WTC11 (cell line): ENCODE data around the gene SMIM29. TPM values are rescaled to one million over a fixed set of nuclear protein-coding genes. Genes with fewer than 3 reads are reported as not detected.
"Not testable (repeated sequence)": the region's sequence is repeated elsewhere in the genome, so short reads cannot be mapped to it uniquely, and the experiment has no call there.

Source experiments
- ATAC-seq: fragments of 200-7000 bp; cut with Tn5 transposase; 2 replicates; pipeline ENCODE4 v1.10.0; 2021; ENCODE audit warnings: mild to moderate bottlenecking, moderate library complexity
- CTCF ChIA-PET: fragments of 300-600 bp; sonication (Branson Sonifier 250); formaldehyde crosslinking; loops from one replicate; lab custom pipeline; 2021; ENCODE audit warnings: antibody characterized with exemption; lab: Charles Lee
- POLR2A ChIA-PET: fragments of 350-600 bp; sonication (Branson Sonifier 250); formaldehyde crosslinking; loops from one replicate; lab custom pipeline; 2021; ENCODE audit warnings: antibody characterized with exemption; lab: Charles Lee
- DNase-seq: peaks from one replicate; pipeline ENCODE4 v3.0.0; 2021; ENCODE audit warnings: low spot score
- H3K27ac Mint-ChIP-seq: 2 replicates; pipeline ENCODE4 v1.8.0; 2021; ENCODE audit warnings: mixed read lengths
- H3K27me3 Mint-ChIP-seq: 2 replicates; pipeline ENCODE4 v1.8.0; 2021; ENCODE audit warnings: low read depth, mild to moderate bottlenecking, moderate library complexity, mixed read lengths
- H3K36me3 Mint-ChIP-seq: 2 replicates; pipeline ENCODE4 v1.8.0; 2021; ENCODE audit warnings: mixed read lengths
- H3K4me1 Mint-ChIP-seq: 2 replicates; pipeline ENCODE4 v1.8.0; 2022; ENCODE audit warnings: mixed read lengths
- H3K4me3 Mint-ChIP-seq: 2 replicates; pipeline ENCODE4 v1.8.0; 2021; ENCODE audit warnings: mild to moderate bottlenecking, moderate library complexity, mixed read lengths
- H3K9me3 Mint-ChIP-seq: 2 replicates; pipeline ENCODE4 v1.8.0; 2021; ENCODE audit warnings: mixed read lengths
- CBFB ChIP-seq: sonication (generic); formaldehyde crosslinking; IDR thresholded peaks from 2 replicates; pipeline ENCODE4 v1.8.1; 2022; ENCODE audit warnings: mild to moderate bottlenecking, low read depth, missing genetic modification reagents
- CTCF ChIP-seq: fragments of 200-600 bp; IDR thresholded peaks from 2 replicates; pipeline ENCODE4 v1.8.0; 2022; ENCODE audit warnings: antibody characterized with exemption
- E2F5 ChIP-seq: sonication (generic); formaldehyde crosslinking; IDR thresholded peaks from 2 replicates; pipeline ENCODE4 v1.8.1; 2022; ENCODE audit warnings: mild to moderate bottlenecking, moderate library complexity, missing genetic modification reagents
- ELF4 ChIP-seq: sonication (generic); formaldehyde crosslinking; IDR thresholded peaks from 2 replicates; pipeline ENCODE4 v1.8.1; 2022; ENCODE audit warnings: low read depth, mild to moderate bottlenecking, moderate library complexity, missing genetic modification reagents
- ESRRA ChIP-seq: sonication (generic); formaldehyde crosslinking; IDR thresholded peaks from 2 replicates; pipeline ENCODE4 v1.8.1; 2022; ENCODE audit warnings: mild to moderate bottlenecking, missing genetic modification reagents, borderline replicate concordance
- IRF2 ChIP-seq: sonication (generic); formaldehyde crosslinking; IDR thresholded peaks from 2 replicates; pipeline ENCODE4 v1.8.0; 2022; ENCODE audit warnings: low read depth, missing genetic modification reagents, borderline replicate concordance
- JUN ChIP-seq: sonication (generic); formaldehyde crosslinking; IDR thresholded peaks from 2 replicates; pipeline ENCODE4 v1.8.0; 2023; ENCODE audit warnings: mild to moderate bottlenecking, missing genetic modification reagents
- KAT7 ChIP-seq: sonication (generic); formaldehyde crosslinking; IDR thresholded peaks from 2 replicates; pipeline ENCODE4 v1.8.1; 2023; ENCODE audit warnings: missing genetic modification reagents, mild to moderate bottlenecking, borderline replicate concordance
- MAX ChIP-seq: sonication (generic); formaldehyde crosslinking; IDR thresholded peaks from 2 replicates; pipeline ENCODE4 v1.8.0; 2022; ENCODE audit warnings: mild to moderate bottlenecking, missing genetic modification reagents
- NFATC4 ChIP-seq: fragments of 250-450 bp; sonication (Bioruptor Pico); IDR thresholded peaks from 2 replicates; pipeline ENCODE4 v1.9.0; 2021; ENCODE audit warnings: mild to moderate bottlenecking
- NR1H2 ChIP-seq: sonication (generic); formaldehyde crosslinking; IDR thresholded peaks from 2 replicates; pipeline ENCODE4 v1.9.0; 2021; ENCODE audit warnings: mild to moderate bottlenecking, moderate library complexity, missing genetic modification reagents
- RORB ChIP-seq: fragments of 250-450 bp; sonication (Bioruptor Pico); IDR thresholded peaks from 2 replicates; pipeline ENCODE4 v1.9.0; 2021; ENCODE audit warnings: mild to moderate bottlenecking
- SMAD3 ChIP-seq: sonication (generic); formaldehyde crosslinking; IDR thresholded peaks from 2 replicates; pipeline ENCODE4 v1.8.0; 2022; ENCODE audit warnings: missing genetic modification reagents, mild to moderate bottlenecking, borderline replicate concordance
- TP53 ChIP-seq: sonication (generic); formaldehyde crosslinking; IDR thresholded peaks from 2 replicates; pipeline ENCODE4 v1.8.1; 2023; ENCODE audit warnings: mild to moderate bottlenecking, missing genetic modification reagents
- ZBTB43 ChIP-seq: sonication (generic); formaldehyde crosslinking; IDR thresholded peaks from 2 replicates; pipeline ENCODE4 v1.8.1; 2023; ENCODE audit warnings: mild to moderate bottlenecking, missing genetic modification reagents
- ZMAT4 ChIP-seq: fragments of 250-450 bp; sonication (Bioruptor Pico); IDR thresholded peaks from 2 replicates; pipeline ENCODE4 v1.9.0; 2021; ENCODE audit warnings: mild to moderate bottlenecking
- ZNF232 ChIP-seq: sonication (generic); formaldehyde crosslinking; IDR thresholded peaks from 2 replicates; pipeline ENCODE4 v1.8.0; 2022; ENCODE audit warnings: mild to moderate bottlenecking, missing genetic modification reagents
- ZNF317 ChIP-seq: sonication (generic); formaldehyde crosslinking; IDR thresholded peaks from 2 replicates; pipeline ENCODE4 v1.8.1; 2023; ENCODE audit warnings: low read depth, mild to moderate bottlenecking, moderate library complexity, missing genetic modification reagents, borderline replicate concordance
- total RNA-seq: library from RNA; stranded (reverse); gene quantifications from 3 replicates; pipeline ENCODE4 v1.2.3, GENCODE V29; 2021
- TF ChIP-seq, protein P1 (sequence below): sonication (generic); formaldehyde crosslinking; IDR thresholded peaks from 2 replicates; pipeline ENCODE4 v1.8.0; 2022; ENCODE audit warnings: mild to moderate bottlenecking, missing genetic modification reagents
- TF ChIP-seq, protein P2 (sequence below): sonication (generic); formaldehyde crosslinking; IDR thresholded peaks from 2 replicates; pipeline ENCODE4 v1.8.1; 2022; ENCODE audit warnings: low read depth, mild to moderate bottlenecking, moderate library complexity, missing genetic modification reagents, borderline replicate concordance

Gene SMIM29
- total RNA-seq, 1 experiment from 2014 or later: 11.7 TPM

- TF ChIP-seq SMAD3 (CRISPR knock-in tag): no peak
- TF ChIP-seq ESRRA: no peak
- TF ChIP-seq TP53 (CRISPR knock-in tag): no peak
- no peak for TF ChIP-seq NFATC4 (CRISPR knock-in tag)
- TF ChIP-seq, protein P1, sequence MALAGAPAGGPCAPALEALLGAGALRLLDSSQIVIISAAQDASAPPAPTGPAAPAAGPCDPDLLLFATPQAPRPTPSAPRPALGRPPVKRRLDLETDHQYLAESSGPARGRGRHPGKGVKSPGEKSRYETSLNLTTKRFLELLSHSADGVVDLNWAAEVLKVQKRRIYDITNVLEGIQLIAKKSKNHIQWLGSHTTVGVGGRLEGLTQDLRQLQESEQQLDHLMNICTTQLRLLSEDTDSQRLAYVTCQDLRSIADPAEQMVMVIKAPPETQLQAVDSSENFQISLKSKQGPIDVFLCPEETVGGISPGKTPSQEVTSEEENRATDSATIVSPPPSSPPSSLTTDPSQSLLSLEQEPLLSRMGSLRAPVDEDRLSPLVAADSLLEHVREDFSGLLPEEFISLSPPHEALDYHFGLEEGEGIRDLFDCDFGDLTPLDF (CRISPR knock-in tag): no peak
- TF ChIP-seq ZNF232 (CRISPR knock-in tag): no peak
- no peak for TF ChIP-seq E2F5
- no peak for TF ChIP-seq CBFB (CRISPR knock-in tag)
- TF ChIP-seq ZNF317 (CRISPR knock-in tag): no peak
- no peak for TF ChIP-seq CTCF
- no peak for TF ChIP-seq RORB (CRISPR knock-in tag)
- TF ChIP-seq, protein P2, sequence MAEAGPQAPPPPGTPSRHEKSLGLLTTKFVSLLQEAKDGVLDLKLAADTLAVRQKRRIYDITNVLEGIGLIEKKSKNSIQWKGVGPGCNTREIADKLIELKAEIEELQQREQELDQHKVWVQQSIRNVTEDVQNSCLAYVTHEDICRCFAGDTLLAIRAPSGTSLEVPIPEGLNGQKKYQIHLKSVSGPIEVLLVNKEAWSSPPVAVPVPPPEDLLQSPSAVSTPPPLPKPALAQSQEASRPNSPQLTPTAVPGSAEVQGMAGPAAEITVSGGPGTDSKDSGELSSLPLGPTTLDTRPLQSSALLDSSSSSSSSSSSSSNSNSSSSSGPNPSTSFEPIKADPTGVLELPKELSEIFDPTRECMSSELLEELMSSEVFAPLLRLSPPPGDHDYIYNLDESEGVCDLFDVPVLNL (CRISPR knock-in tag): no peak
- TF ChIP-seq ELF4: no peak
- TF ChIP-seq ZMAT4 (CRISPR knock-in tag): no peak
- TF ChIP-seq ZBTB43 (CRISPR knock-in tag): no peak
Measured at GRCh38 chr6:34260576-34261267, 11.9 kb upstream of the SMIM29 start (continued).

DNA sequence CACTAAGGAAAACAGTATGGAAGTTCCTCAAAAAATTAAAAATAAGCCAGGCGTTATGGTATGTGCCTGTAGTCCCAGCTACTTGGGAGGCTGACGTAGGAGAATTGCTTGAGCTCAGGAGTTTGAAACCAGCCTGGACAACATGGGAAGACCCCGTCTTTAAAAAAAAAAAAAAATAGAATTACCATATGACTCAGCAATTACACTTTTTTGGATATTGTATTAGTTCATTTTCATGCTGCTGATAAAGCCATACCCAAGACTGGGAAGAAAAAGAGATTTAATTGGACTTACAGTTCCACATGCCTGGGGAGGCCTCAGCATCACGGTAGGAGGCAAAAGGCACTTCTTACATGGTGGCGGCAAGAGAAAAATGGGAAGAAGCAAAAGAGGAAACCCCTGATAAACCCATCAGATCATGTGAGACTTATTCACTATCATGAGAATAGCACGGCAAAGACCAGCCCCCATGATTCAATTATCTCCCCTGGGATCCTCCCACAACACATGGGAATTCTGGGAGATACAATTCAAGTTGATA is 10.8 kb upstream of the SMIM29 start:
- CTCF ChIA-PET: no interaction called here
- no peak overlapping the region for H3K27ac Mint-ChIP-seq
- DNase-seq (no peak), ATAC-seq (no peak)
- H3K36me3 Mint-ChIP-seq: peaks cover 17% of the 10 kb centered on the region
- peaks cover 3% of the 10 kb centered on the region; the same call in 1 of the 2 replicates for H3K27me3 Mint-ChIP-seq
- no peaks in the 10 kb centered on the region for H3K4me1 Mint-ChIP-seq
- no peak overlapping the region for H3K4me3 Mint-ChIP-seq
- POLR2A ChIA-PET: no interaction called here
- TF ChIP-seq NR1H2 (CRISPR knock-in tag): no peak
- no peak for TF ChIP-seq IRF2
- TF ChIP-seq KAT7 (CRISPR knock-in tag): no peak
- TF ChIP-seq MAX (CRISPR knock-in tag): no peak
- no peak for TF ChIP-seq JUN (CRISPR knock-in tag)
- TF ChIP-seq TP53 (CRISPR knock-in tag): no peak
- H3K9me3 Mint-ChIP-seq: peaks cover 30% of the 10 kb centered on the region

GRCh38 chr6:34252395-34252794 is 3.6 kb upstream of the SMIM29 start:
- DNase-seq, H3K4me3 Mint-ChIP-seq, CTCF ChIA-PET, H3K27ac Mint-ChIP-seq, H3K27me3 Mint-ChIP-seq, H3K36me3 Mint-ChIP-seq, ATAC-seq, H3K9me3 Mint-ChIP-seq, POLR2A ChIA-PET, H3K4me1 Mint-ChIP-seq: not testable (repeated sequence)
